Measurements from ENCODE around the gene BEAN1. TPM values are rescaled to one million over a fixed set of nuclear protein-coding genes. Genes with fewer than 3 reads are reported as not detected.

Gene BEAN1
- total RNA-seq, 1 donor from 2014 or later: 1.2 TPM

GRCh38 chr16:66469947-66470546 is 43.0 kb downstream of the BEAN1 start:
- Mint-ChIP-seq H3K27me3 (ENCODE audit: low read depth, unreplicated experiment) (peaks cover 49% of the 10 kb centered on the region), H3K9me3 (ENCODE audit: unreplicated experiment) (peaks cover 12% of the 10 kb centered on the region), H3K36me3 (ENCODE audit: low read depth, unreplicated experiment) (no peaks in the 10 kb centered on the region), H3K27ac (ENCODE audit: unreplicated experiment) (no peak overlapping the region), H3K4me3 (ENCODE audit: unreplicated experiment) (no peak overlapping the region), H3K4me1 (ENCODE audit: low read depth, unreplicated experiment) (no peaks in the 10 kb centered on the region)
- DNase-seq (ENCODE audit: low read depth) (no peak), FAIRE-seq (no peak)
- H3K27ac ChIP-seq (ENCODE audit: low read depth, low read length): no peak overlapping the region
- no peak overlapping the region for H3K4me3 ChIP-seq (ENCODE audit: insufficient read depth, low read depth, low read length)
- no peak overlapping the region for H3K9ac ChIP-seq (ENCODE audit: low read length)
- no peaks in the 10 kb centered on the region for H3K36me3 ChIP-seq (ENCODE audit: insufficient read depth, low read length)
- H3K9me3 ChIP-seq (ENCODE audit: insufficient read depth, low read depth, low read length): no peaks in the 10 kb centered on the region
- H4K20me1 ChIP-seq (ENCODE audit: insufficient read depth, low read length): no peaks in the 10 kb centered on the region
- H3K79me2 ChIP-seq (ENCODE audit: insufficient read depth, low read length): no peaks in the 10 kb centered on the region
- H2AFZ ChIP-seq (ENCODE audit: low read depth, low read length): no peak overlapping the region
- no peak for TF ChIP-seq CTCF (IDR thresholded peaks at IDR 0.05; ENCODE audit: insufficient read depth, low read depth, low read length)
- TF ChIP-seq EZH2 (IDR thresholded peaks at IDR 0.05; ENCODE audit: insufficient read depth, low read length): no peak
- H3K4me2 ChIP-seq (ENCODE audit: low read length): no peak overlapping the region
- peaks cover 2% of the 10 kb centered on the region for H3K27me3 ChIP-seq (ENCODE audit: insufficient read depth, low read length)
- H3K4me1 ChIP-seq (ENCODE audit: insufficient read depth, low read length): no peaks in the 10 kb centered on the region

- FAIRE-seq: no peak
Observed at GRCh38 chr16:66470556-66470955, 43.5 kb downstream of the BEAN1 start.

More at GRCh38 chr16:66470556-66470955, 43.5 kb downstream of the BEAN1 start:
- Histone ChIP-seq H3K4me3 (ENCODE audit: insufficient read depth, low read depth, low read length) (no peak overlapping the region), H3K9ac (ENCODE audit: low read length) (no peak overlapping the region), H3K27me3 (ENCODE audit: insufficient read depth, low read length) (peaks cover 5% of the 10 kb centered on the region), H3K27ac (ENCODE audit: low read depth, low read length) (no peak overlapping the region), H4K20me1 (ENCODE audit: insufficient read depth, low read length) (no peaks in the 10 kb centered on the region), H3K9me3 (ENCODE audit: insufficient read depth, low read depth, low read length) (no peaks in the 10 kb centered on the region), H3K4me1 (ENCODE audit: insufficient read depth, low read length) (no peaks in the 10 kb centered on the region), H2AFZ (ENCODE audit: low read depth, low read length) (no peak overlapping the region), H3K4me2 (ENCODE audit: low read length) (no peak overlapping the region), H3K79me2 (ENCODE audit: insufficient read depth, low read length) (no peaks in the 10 kb centered on the region), H3K36me3 (ENCODE audit: insufficient read depth, low read length) (no peaks in the 10 kb centered on the region)
- no peak for DNase-seq (ENCODE audit: low read depth)
- no peak for TF ChIP-seq CTCF (IDR thresholded peaks at IDR 0.05; ENCODE audit: insufficient read depth, low read depth, low read length)
- TF ChIP-seq EZH2 (IDR thresholded peaks at IDR 0.05; ENCODE audit: insufficient read depth, low read length): no peak
- Mint-ChIP-seq H3K4me3 (ENCODE audit: unreplicated experiment) (no peak overlapping the region), H3K9me3 (ENCODE audit: unreplicated experiment) (peaks cover 12% of the 10 kb centered on the region), H3K27ac (ENCODE audit: unreplicated experiment) (no peak overlapping the region), H3K4me1 (ENCODE audit: low read depth, unreplicated experiment) (no peaks in the 10 kb centered on the region), H3K27me3 (ENCODE audit: low read depth, unreplicated experiment) (peaks cover 51% of the 10 kb centered on the region), H3K36me3 (ENCODE audit: low read depth, unreplicated experiment) (no peaks in the 10 kb centered on the region)

All from astrocyte (in vitro differentiated cells and primary cell).